HG02870 (cell line): ENCODE measurements around the gene RPN2.

ENCODE experiments used
- ATAC-seq: cut with Tn5 transposase; IDR thresholded peaks from one replicate; pipeline ENCODE4 v1.9.1; 2021; ENCODE audit warnings: mild to moderate bottlenecking, moderate library complexity; ENCODE audit not compliant: unreplicated experiment

RPN2 gene

GRCh38 chr20:37179683-37180524 lies 774 bp downstream of the RPN2 start:
- no peak for ATAC-seq

DNA sequence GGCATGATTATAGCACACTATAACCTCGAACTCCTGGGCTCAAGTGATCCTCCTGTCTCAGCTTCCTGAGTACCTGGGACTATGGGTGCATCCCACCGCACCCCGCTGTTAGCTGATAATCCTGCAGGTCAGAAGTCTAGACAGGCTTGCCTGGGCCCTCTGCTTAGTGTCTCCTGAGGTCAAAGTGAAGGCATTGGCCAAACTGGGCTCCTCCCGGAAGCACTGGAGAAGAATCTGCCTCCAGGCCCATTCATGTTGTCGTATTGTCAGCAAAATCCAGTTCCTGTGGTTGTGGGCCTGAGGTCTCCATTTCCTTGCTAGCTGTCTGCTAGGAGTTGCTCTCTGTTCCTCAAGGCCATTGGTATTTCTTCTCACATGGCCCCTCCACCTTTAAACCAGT lies 6.6 kb downstream of the RPN2 start:
- ATAC-seq = no peak

DNA sequence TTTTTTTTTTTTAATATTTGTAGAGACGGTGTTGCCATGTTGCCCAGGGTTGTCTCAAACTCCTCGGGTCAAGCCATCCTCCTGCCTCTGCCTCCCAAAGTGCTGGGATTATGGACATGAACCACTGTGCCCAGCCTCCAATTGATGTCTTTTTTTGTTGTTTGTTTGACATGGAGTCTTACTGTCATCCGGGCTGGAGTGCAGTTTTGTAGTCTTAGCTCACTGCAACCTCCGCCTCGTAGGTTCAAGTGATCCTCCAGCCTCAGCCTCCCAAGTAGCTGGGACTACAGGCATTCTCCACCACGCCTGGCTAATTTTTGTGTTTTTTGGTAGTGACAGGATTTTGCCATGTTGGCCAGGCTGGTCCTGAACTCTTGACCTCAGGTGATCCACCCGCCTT lies 9.7 kb downstream of the RPN2 start:
- no peak for ATAC-seq

GRCh38 chr20:37189416-37190016 lies 10.4 kb downstream of the RPN2 start:
- no peak for ATAC-seq

DNA sequence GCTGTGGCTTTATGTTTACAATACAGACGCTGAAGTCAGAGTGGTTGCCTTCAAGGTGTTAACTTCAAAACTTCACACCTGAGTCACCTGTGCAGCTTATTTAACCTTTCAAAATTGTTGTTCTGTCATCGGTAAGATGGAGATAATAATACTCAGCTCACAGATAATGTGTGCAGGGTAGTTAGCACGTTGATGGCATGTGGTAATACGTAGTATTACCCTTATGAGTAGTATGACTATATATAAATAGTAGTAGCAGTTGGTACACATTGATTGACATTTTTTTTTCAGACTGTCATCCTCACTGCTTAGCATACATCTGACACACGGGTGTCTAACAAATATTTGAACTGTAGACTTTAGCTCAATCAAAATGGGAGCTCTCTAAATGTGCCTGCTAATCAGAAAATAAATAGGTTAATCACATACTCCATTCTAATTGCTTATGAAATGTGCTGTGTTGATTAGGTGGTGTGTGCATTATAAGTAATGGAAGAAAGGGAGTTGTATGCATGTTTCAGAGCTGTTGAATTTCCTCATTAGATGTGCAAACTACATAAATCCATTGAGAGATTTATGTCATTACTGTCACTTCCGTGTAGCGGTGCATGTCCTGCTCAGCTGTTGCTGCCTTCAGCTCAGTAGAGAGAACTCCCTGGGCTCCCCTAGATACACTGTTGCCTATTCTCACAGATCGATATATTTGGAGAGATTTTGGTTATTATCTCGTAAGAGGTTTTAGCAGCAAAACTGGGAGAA lies 11.4 kb downstream of the RPN2 start:
- no peak for ATAC-seq

DNA sequence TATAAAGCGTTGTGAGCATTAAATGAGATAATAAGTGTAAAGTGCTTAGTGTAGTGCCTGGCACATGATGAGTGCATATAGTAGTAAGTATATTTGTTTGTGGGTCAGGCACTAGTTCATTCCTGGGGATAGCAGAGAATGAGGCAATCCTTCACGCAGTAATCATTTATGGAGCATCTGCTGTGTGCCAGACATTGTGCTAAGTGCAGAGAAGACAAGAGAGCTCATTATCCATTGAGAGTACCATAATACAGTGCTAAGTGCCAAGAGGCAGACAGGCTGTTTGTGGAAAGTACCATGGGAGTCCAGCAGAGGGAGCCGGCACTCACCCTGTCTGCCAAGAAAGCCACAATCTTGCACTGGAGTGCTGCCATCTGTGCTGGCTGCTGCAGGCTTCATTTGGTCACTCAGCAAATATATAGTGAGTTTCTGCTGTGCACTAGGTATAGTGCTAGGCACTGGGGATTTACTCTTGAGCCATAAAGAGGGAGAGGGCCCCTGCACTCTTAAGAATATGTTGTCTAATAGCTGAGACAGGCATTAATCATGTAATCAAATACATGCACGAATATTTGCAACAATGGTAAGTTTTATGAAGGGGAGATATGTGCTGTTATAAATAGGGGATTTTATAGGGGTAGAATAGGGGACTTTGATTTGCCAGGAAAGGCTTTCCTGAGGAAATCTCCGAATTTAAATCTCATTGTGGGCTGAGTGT lies 13.2 kb downstream of the RPN2 start:
- no peak for ATAC-seq

GRCh38 chr20:37193226-37193625 lies 14.1 kb downstream of the RPN2 start:
- no peak for ATAC-seq

DNA sequence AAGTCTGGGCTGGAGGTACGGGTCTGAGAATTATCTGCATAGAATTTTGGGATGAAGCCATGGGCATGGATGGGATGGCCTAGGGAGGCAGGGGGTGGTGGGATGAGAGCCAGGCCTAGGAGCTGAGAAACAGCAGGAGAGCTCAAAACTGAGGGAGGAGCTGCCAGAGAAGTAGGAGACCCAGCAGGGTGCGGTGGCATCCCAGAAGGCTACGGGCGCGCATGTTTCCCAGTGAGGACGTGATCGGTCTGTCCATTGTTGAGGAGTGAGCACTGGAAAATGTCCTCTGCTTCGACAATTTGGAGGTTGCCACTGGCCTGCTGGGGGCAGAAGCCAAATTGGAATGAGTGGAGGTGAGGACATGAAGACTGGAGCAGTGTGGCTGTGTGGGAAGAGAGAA lies 14.7 kb downstream of the RPN2 start:
- no peak for ATAC-seq

DNA sequence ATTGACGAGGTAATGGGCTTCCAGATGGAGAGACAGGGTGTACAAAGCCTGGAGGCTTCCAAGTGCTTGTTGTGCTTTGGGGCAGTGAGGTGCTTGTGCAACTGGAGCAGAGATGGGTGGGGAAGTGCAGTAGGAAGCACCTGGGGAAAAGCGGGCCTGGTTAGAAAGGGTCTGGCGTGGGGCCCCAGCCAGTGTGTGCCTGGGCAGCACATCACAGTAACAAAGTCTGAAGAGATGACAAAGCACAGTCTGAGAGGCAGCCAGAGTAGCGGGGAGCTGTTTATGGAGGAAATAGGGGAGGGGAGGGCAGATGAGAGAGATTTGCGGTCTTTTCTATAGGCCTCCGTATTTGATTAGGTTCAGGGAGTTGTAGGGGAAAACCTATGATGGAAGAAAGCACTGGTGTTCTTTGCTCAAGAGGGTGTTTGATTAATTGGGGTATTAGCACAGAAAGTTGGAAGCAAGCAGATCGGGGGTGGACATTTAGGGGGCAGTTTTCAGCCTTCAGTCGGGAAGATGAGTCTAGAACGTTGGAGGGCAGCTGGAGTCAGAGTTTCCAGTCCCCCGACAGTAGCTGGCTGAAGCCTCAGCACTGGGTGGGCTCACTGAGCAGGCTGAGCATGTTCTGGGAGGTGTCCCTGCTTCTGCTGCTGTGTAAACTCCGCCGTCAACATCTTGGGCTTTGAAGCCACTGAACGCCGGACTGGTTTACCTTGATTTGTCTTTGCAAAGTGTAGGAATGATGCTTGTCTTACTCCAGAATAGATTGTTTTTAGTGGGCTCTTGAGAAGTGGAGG lies 15.7 kb downstream of the RPN2 start:
- ATAC-seq = no peak

GRCh38 chr20:37198932-37199660 lies 20.0 kb downstream of the RPN2 start:
- no peak for ATAC-seq

GRCh38 chr20:37200376-37200775 lies 21.2 kb downstream of the RPN2 start:
- no peak for ATAC-seq

- ATAC-seq = no peak
Measured at GRCh38 chr20:37200926-37201826, 22.0 kb downstream of the RPN2 start.

DNA sequence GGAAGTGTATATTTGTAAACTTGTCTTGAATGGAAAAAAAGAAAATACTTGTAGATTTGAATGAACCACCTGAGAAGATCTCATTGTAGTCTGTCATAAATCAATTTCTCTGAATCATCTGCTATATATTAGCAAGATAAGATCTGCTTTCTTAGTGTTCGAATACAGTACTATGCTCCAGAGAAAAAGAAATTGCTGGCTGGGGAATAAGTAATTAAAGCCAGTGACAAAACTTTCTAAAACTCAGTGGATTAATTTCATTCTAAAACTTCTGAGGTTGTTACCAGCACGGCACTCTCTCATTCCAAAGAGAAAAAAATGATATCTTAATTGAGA lies 22.7 kb downstream of the RPN2 start:
- ATAC-seq = no peak

- no peak for ATAC-seq
Measured at GRCh38 chr20:37202267-37202943, 23.3 kb downstream of the RPN2 start.

DNA sequence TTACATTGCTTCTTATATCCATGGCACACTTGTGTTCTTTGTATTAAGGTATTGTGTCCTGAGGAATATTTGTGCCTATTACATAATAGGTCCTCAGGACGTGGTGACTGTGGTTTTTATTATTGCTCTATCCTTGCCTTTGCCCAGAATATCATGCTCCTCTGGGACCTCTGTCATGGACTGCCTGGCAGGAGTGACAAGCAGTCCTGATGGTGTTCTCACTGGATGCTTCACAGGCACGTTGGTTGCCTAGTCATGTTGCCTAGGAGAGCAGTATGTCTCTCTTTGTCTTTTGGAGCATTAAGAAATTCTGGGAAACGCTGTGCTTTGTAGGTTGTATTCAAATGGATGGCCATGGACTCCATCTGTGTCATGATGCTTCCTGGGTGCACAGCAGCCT lies 24.9 kb downstream of the RPN2 start:
- ATAC-seq = no peak

- no peak for ATAC-seq
Measured at GRCh38 chr20:37205130-37205529, 26.0 kb downstream of the RPN2 start.

DNA sequence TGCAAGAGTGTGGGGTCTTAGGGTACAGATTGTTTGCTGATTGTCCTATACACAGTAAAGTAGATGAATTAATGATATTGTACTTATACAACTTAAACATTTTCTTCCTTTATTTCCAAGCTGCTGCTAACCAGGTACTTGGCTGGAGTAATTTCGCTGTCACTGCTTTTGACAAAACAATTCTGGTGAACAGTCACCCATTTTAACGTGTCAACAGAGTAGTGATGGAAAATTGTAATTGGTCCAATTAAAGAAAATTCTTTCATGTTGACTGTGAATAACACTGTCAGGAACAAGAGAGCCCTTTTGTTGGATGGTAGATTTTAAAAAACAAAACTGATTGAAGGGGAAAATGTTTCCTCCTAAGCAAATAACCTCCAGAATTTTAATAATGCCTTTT lies 26.7 kb downstream of the RPN2 start:
- ATAC-seq = no peak

GRCh38 chr20:37207171-37207570 lies 28.0 kb downstream of the RPN2 start:
- no peak for ATAC-seq
